HUES64 (cell line): ENCODE measurements around the gene ATXN2L.

Source experiments
- H3K27ac ChIP-seq: 2 replicates; pipeline ENCODE4 v1.7.0; 2013; ENCODE audit warnings: low read depth, low read length, inconsistent platforms
- H3K27me3 ChIP-seq: 2 replicates; pipeline ENCODE4 v1.6.1; 2013; ENCODE audit warnings: mild to moderate bottlenecking, low read length; ENCODE audit not compliant: insufficient read depth
- H3K36me3 ChIP-seq: 2 replicates; pipeline ENCODE4 v1.6.1; 2013; ENCODE audit warnings: mild to moderate bottlenecking, low read length; ENCODE audit not compliant: insufficient read depth
- H3K4me1 ChIP-seq: 2 replicates; pipeline ENCODE4 v1.6.1; 2013; ENCODE audit warnings: mild to moderate bottlenecking, low read length, moderate library complexity; ENCODE audit not compliant: insufficient read depth
- H3K4me3 ChIP-seq: 2 replicates; pipeline ENCODE4 v1.5.1; 2013; ENCODE audit warnings: mild to moderate bottlenecking, low read length, moderate library complexity
- H3K9ac ChIP-seq: 2 replicates; pipeline ENCODE4 v1.6.1; 2013; ENCODE audit warnings: mild to moderate bottlenecking, low read depth, low read length
- H3K9me3 ChIP-seq: 2 replicates; pipeline ENCODE4 v1.6.1; 2013; ENCODE audit warnings: low read depth, low read length; ENCODE audit not compliant: insufficient read depth
- WGBS: fragments of 150-250, 120-280 bp; methylation state at CpG from one replicate; pipeline ENCODE4 v1.1.7; 2013; ENCODE audit warnings: missing lambda C conversion rate; 5-methylcytosine and 5-hydroxymethylcytosine counted together

Gene ATXN2L

DNA sequence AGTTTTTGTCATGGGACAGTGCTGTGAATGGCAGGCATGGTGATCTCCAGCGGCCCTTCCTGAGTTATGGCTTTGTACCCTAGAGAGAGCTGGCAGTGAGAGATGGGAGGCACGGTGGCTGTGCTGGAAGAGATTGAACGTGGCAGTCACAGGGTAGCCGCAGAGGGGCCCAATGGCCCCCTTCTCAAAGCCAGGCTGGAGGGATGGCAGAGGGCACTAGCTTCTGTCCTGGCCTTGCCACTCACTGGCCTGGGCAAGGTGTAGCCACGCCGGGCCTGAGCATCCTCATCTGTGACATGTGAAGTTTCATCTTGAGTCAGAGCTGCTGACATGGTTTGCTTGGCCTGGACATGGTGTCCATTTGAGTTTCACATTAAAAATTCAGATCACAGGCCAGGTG lies 51.6 kb downstream of the ATXN2L start:
- Histone ChIP-seq H3K27me3 (no peaks in the 10 kb centered on the region), H3K27ac (no peak overlapping the region), H3K9ac (no peak overlapping the region), H3K4me3 (no peak overlapping the region), H3K36me3 (peaks cover 36% of the 10 kb centered on the region), H3K9me3 (no peaks in the 10 kb centered on the region), H3K4me1 (peaks cover 9% of the 10 kb centered on the region; the same call in 1 of the 2 replicates)
- 94% methylated on average over 6 of the region's 6 CpGs for WGBS

DNA sequence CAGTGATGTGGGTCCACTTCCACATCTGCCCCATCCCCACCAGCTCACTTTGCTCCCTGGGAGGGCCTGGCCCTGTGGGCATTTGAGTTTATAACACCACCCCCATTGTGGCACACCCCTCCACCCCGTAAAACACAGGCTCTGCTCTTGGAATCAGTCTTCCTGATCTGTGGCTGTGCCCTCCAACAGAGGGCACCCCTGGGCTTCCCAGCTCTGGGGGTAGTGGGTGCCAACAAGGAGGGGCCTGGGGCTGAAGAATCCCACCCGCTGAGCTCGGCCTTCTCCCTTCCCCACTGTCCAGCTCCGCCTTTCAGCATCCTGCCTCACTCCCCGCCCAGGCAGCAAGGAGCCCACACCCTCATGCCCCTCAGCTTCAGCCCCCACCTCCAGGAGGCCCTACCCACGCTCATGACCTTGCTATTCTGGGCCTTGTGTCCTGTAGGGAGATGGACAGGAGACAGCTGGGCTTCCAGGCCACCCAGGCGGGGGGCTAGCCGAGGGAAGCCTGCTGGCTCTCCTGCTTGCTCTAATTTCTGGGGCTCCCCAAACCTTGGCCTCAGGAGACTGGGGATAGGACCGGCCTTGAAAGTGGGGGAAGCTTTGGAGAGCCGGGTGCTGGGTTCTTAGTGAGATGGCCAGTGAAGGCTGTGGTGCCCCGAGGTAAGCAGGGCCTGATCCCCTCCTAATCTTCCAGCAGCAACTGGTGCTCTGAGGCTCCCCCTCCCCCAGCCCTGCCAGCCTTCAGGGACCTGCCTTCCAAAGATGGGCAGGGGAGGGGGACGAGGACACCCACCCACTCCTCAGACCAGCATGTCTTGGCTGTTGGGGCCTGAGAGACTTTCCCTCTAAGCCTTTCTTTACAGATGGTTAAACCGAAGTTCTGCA lies 52.6 kb downstream of the ATXN2L start:
- Histone ChIP-seq H3K36me3 (peaks cover 26% of the 10 kb centered on the region), H3K4me3 (no peak overlapping the region), H3K27me3 (peaks cover 1% of the 10 kb centered on the region; the same call in 1 of the 2 replicates), H3K4me1 (peaks cover 9% of the 10 kb centered on the region; the same call in 1 of the 2 replicates), H3K9ac (0 out of 2 replicates have a peak overlapping the region, but pooled peaks have one; percentile 9), H3K27ac (no peak overlapping the region; the same call in 1 of the 2 replicates), H3K9me3 (no peaks in the 10 kb centered on the region)
- WGBS = 82% methylated on average over 13 of the region's 13 CpGs

DNA sequence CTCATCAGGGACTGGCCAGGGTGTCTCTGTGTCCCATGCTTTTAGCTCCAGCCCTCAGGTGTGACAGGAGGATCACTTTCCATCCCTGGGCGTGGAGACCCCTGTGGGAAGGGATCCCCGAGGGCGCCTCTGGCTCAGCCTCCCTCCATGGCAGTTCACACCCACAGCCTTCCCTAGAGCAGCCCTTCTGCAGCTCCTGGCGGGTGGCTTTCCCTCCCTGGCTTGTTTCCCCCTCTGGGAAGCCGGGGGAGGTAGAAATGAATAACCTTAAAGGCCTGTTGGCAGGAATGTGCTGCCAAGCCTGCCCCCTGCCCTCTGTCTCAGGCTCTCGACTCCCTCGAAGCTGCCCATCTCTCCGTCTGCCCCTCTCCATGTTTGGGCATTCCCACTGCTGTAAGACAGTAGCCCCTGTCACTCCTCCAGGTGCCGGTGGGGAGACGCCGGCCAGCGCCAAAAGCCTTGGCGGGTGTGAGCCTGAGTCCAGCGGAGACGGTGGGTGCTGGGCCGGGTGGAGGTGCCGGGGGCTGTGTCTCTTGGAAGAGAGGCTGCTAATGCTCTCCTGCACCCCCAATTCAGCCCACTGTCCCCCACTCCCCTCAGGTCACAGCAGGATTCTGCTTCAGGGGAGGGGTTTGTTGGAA lies 53.3 kb downstream of the ATXN2L start:
- H3K9ac ChIP-seq = no peak overlapping the region
- H3K4me1 ChIP-seq = peaks cover 15% of the 10 kb centered on the region; the same call in 1 of the 2 replicates
- no peaks in the 10 kb centered on the region for H3K9me3 ChIP-seq
- WGBS = 77% methylated on average over 17 of the region's 17 CpGs
- H3K36me3 ChIP-seq = peaks cover 19% of the 10 kb centered on the region
- H3K27ac ChIP-seq = no peak overlapping the region; the same call in 1 of the 2 replicates
- no peak overlapping the region for H3K4me3 ChIP-seq
- H3K27me3 ChIP-seq = peaks cover 9% of the 10 kb centered on the region

DNA sequence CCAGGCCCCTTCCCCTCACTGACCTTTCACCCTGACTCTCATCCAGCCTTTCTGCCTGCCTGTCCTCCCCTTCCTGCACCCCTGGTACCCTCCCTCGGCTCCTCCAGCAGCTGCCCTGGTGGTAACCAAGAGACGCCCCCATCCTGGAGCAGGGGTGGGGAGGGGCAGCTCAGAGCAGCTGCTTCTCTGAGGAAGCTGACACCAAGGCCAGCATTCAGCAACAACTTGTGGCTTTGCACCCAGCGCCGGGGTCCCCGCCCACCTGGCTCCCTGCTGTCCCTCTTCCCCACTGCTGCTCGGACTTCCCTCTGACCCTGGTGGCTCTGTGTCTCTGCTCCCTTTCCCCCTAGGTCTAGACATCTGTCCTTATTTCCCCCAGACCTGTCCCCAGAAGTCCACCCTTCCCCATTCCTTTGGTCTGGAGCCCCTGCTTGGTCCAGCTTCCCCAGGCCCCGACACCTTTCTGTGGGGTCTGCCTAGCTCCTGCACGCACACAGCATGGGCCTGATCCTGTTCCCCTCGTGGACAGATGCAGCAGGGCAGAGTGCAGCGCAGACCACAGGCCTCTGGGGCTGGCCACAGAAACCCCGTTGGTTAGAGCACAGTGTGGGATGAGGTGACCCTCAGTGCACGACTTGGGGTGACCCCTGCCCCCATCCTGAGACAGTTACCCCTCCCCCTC lies 54.3 kb downstream of the ATXN2L start:
- Histone ChIP-seq H3K27me3 (peaks cover 11% of the 10 kb centered on the region), H3K27ac (no peak overlapping the region), H3K9ac (peak overlapping the region; percentile 30; the same call in 1 of the 2 replicates), H3K36me3 (peaks cover 13% of the 10 kb centered on the region), H3K4me1 (peaks cover 15% of the 10 kb centered on the region; the same call in 1 of the 2 replicates), H3K9me3 (no peaks in the 10 kb centered on the region), H3K4me3 (no peak overlapping the region)
- WGBS = 61% methylated on average over 12 of the region's 12 CpGs

DNA sequence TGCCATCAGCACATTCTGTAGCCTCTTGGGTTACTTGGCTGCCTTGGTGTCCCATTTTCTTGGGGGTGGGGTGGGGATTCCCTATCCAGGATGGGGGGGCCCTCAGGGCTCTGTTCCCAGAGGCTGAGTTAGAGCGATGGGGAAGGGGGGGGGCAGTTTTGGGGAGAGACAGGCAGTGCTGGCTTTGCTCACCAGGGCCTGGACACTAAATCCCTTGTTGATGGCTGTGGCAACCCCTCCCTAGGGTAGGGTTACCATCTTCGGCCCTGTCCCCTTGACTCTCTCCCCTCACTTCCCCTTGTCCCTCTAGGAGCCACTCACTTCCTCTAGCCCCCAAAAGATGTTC lies 54.8 kb downstream of the ATXN2L start:
- Histone ChIP-seq H3K4me1 (peaks cover 18% of the 10 kb centered on the region), H3K27ac (no peak overlapping the region), H3K9me3 (no peaks in the 10 kb centered on the region), H3K4me3 (no peak overlapping the region), H3K36me3 (peaks cover 11% of the 10 kb centered on the region), H3K27me3 (peaks cover 11% of the 10 kb centered on the region), H3K9ac (no peak overlapping the region)
- 77% methylated on average over 2 of the region's 2 CpGs for WGBS

DNA sequence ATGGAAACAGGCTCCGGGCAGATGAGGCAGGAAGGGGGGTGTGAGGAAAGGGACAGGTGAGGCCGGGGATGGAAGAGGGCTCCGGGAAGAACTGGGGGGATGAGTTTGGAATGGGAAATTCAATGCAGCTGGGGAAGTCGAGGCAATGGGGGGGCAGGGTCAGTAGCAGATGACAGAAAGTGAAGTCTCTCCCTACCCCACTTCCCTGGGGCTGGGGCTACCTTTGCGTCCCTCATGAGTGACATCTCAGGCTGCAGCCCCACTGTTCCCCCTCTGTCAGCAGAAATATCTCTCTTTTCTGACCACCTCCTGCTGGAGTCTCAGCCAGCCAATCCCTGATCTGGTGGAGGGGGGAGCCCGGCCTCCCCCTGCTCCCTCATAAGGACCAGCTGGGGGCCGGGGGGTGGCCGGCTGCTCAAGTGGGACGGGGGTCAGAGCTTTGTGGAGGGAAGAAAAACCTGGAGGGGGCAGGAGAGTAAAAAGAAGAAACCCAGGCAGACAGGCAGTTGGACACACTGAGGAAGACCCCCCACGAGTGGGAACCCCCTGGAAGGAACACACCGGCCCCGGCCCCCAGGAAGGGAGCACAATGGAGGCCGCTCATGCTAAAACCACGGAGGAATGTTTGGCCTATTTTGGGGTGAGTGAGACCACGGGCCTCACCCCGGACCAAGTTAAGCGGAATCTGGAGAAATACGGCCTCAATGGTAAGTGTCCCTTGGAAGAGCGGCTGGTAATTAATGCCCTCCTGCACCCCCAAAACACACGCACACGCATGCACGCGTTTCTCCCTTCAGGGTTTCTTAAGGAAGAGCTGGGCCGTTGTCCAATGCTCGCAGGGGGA lies 55.5 kb downstream of the ATXN2L start, which contains the start of gene ATP2A1:
TSS of gene ATP2A1 (plus strand) at position 406 of the 844 bp plus-strand sequence. CDS start at position 590, 184 bp downstream.
- Histone ChIP-seq H3K27ac (peak within 1 kb of the TSS; percentile 84), H3K36me3 (peaks cover 9% of the 10 kb centered on the region), H3K4me1 (peaks cover 23% of the 10 kb centered on the region), H3K9me3 (no peaks in the 10 kb centered on the region), H3K9ac (peak within 1 kb of the TSS; percentile 85), H3K4me3 (peak within 1 kb of the TSS; percentile 87), H3K27me3 (peaks cover 11% of the 10 kb centered on the region)
- 79% methylated on average over 23 of the region's 25 CpGs for whole genome bisulfite sequencing

DNA sequence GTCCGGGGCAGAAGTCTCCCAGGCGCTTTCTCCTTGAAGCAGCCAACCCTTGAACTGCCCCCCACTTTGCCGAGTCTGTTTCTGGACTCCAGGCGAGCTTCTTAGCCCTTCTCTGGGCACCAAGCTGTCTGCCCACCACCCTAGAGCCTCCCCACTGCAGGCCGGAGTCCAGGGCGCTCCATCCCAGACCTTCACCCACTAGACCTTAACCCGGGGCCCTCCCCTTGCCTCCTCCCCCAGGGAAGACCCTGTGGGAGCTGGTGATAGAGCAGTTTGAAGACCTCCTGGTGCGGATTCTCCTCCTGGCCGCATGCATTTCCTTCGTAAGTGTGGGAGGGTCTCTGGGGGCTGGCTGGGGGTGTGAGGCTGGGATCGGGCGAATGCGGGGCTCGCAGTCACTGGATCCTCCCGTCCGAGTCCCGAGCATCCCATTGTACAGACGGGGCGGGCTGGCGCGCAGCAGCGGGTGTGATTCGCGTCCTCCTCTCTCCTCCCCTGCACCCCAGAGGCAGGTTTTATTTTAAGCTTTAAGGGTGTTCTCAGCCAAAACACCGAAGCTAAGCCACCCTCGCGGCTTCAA lies 56.6 kb downstream of the ATXN2L start:
- Histone ChIP-seq H3K36me3 (peaks cover 2% of the 10 kb centered on the region), H3K4me1 (peaks cover 29% of the 10 kb centered on the region), H3K9ac (peak overlapping the region; percentile 85), H3K4me3 (peak overlapping the region; percentile 87), H3K9me3 (no peaks in the 10 kb centered on the region), H3K27ac (peak overlapping the region; percentile 84), H3K27me3 (peaks cover 11% of the 10 kb centered on the region)
- WGBS = 4% methylated on average over 26 of the region's 27 CpGs

DNA sequence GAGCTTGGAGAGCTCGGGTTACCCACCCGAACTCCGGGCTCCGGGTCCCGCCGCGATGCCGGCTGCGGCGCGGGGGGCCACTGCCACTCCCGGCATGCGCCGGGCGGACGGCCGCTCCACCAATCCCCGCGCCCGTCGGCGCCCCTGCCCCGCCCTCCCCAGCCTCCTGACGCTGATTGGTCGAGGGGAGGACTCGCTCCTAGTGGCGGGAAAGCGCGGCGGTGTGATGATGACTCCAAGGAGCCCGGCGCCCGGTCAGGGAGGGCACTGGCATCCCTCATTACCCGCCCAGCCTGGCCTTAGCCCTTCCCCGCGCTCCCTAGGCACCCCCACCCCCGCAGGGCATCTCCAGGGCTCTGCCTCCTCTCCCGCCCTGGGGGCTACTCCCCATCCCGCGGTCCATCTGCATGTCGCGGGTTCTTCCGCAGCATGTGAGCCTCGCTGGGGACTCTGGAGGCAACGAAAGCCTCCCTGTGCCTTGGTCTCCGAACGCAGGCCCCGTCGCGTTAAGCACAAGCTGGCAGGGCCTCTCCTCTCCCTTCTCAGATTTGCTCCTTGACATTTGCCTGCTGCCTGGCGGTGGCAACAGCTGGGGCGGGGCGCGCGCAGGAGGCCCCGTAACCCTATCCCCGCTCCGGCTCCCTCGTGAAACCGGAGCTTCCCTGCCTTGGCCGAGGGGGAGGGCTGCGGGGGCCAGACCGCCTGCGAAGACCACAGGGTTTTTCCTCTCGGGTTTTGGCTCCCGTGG lies 57.2 kb downstream of the ATXN2L start:
- peak overlapping the region; percentile 87 for H3K4me3 ChIP-seq
- H3K9ac ChIP-seq = peak overlapping the region; percentile 85
- H3K36me3 ChIP-seq = no peaks in the 10 kb centered on the region
- no peaks in the 10 kb centered on the region for H3K9me3 ChIP-seq
- H3K27ac ChIP-seq = peak overlapping the region; percentile 84
- under 1% methylated on average over 66 of the region's 66 CpGs for WGBS
- peaks cover 11% of the 10 kb centered on the region for H3K27me3 ChIP-seq
- H3K4me1 ChIP-seq = peaks cover 29% of the 10 kb centered on the region

DNA sequence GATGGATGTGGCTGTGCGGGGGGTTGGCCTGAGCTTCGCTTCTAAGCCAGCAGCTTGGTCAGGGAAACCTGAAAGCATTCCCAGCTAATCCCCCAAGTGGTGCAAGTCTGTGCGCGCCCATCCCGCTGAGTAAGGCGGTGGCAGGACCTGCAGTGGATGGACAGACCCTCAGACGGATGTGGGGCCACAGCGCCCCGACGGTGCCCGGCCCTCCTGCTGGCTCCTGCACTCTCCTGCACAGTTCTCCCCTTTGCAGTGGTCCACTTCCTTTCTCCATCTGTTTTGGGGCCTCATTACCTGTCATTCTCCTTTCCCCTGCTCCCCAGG lies 57.8 kb downstream of the ATXN2L start:
- H3K27ac ChIP-seq = peak overlapping the region; percentile 71; the same call in 1 of the 2 replicates
- H3K9ac ChIP-seq = peak overlapping the region; percentile 62
- H3K4me3 ChIP-seq = peak overlapping the region; percentile 87
- H3K9me3 ChIP-seq = no peaks in the 10 kb centered on the region
- peaks cover 11% of the 10 kb centered on the region for H3K27me3 ChIP-seq
- H3K4me1 ChIP-seq = peaks cover 29% of the 10 kb centered on the region
- 18% methylated on average over 11 of the region's 11 CpGs for WGBS
- H3K36me3 ChIP-seq = no peaks in the 10 kb centered on the region
